ENCODE measurements around the gene ACD. TPM values are rescaled to one million over a fixed set of nuclear protein-coding genes. Genes with fewer than 3 reads are reported as not detected.

Gene ACD
- total and polyA plus RNA-seq, 2 of the 8 experiments (the other 6 are each of a cell fraction or from before 2014, with no cell fraction given), result 34.8 to 58.0 TPM

- Histone ChIP-seq H4K5ac (ENCODE audit: insufficient read length, low read depth, low read length) (no peak overlapping the region), H4K20me1 (replicated peaks in 1 of 2; ENCODE audit: control insufficient read depth in 1 of 2, insufficient read depth in 2 of 2, low read length in 2 of 2) (peaks cover 5 to 15% of the 10 kb centered on the region in 2 experiments), H3K56ac (replicated peaks; ENCODE audit: insufficient read length, low read depth, low read length) (no peak overlapping the region), H2BK120ac (replicated peaks; ENCODE audit: low read depth, low read length) (no peak overlapping the region), H3K79me2 (ENCODE audit: control insufficient read depth in 1 of 2, insufficient read depth in 2 of 2, low read length in 2 of 2) (no peaks in the 10 kb centered on the region), H3K14ac (ENCODE audit: insufficient read length) (no peak overlapping the region), H3K18ac (ENCODE audit: extremely low read depth, low read length) (no peak overlapping the region), H3K36me3 (ENCODE audit: control insufficient read depth in 2 of 4, insufficient read depth in 4 of 4, low read length in 3 of 4) (no peaks in the 10 kb centered on the region), H3K9ac (replicated peaks in 1 of 4; ENCODE audit: extremely low read depth in 1 of 4, low read depth in 3 of 4, low read length in 3 of 4) (no peak overlapping the region), H4K8ac (ENCODE audit: extremely low read depth, insufficient read depth, low read length) (no peak overlapping the region), H3K23me2 (ENCODE audit: low read depth, low read length) (peaks cover 11% of the 10 kb centered on the region; the same call in 1 of the 2 replicates), H3K9me3 (ENCODE audit: insufficient read depth in 2 of 2, low read depth in 1 of 2, low read length in 1 of 2) (no peaks in the 10 kb centered on the region), H3K27ac (ENCODE audit: low read depth, low read length) (no peak overlapping the region), H2AK5ac (ENCODE audit: low read depth, low read length) (no peak overlapping the region), H3K79me1 (ENCODE audit: low read depth, low read length) (no peaks in the 10 kb centered on the region), H2BK12ac (ENCODE audit: low read depth, low read length) (0 out of 2 replicates have a peak overlapping the region, but pooled peaks have one; percentile 50), H3K27me3 (replicated peaks in 1 of 4; ENCODE audit: control insufficient read depth in 3 of 4, extremely low read depth in 1 of 4, insufficient read depth in 3 of 4, low read length in 3 of 4) (peaks cover 3 to 46% (median 27%) of the 10 kb centered on the region in 4 experiments; a peak in 6 of 7 replicates), H3K4ac (replicated peaks; ENCODE audit: insufficient read length, low read depth, low read length) (no peak overlapping the region), H3K4me3 (ENCODE audit: extremely low read depth in 1 of 4, insufficient read depth in 2 of 4, low read depth in 3 of 4, low read length in 4 of 4) (no peak overlapping the region), H3K4me2 (ENCODE audit: insufficient read depth in 1 of 2, low read depth in 2 of 2, low read length in 2 of 2) (peak overlapping the region in 1 of 2 experiments; percentile 16; a peak in 1 of 4 replicates), H2AFZ (ENCODE audit: low read length) (no peak overlapping the region), H3K23ac (ENCODE audit: insufficient read length) (no peak overlapping the region), H2BK20ac (ENCODE audit: low read length) (no peak overlapping the region), H4K91ac (replicated peaks; ENCODE audit: insufficient read length, low read length) (no peak overlapping the region), H2BK5ac (ENCODE audit: low read depth, low read length) (no peak overlapping the region; the same call in 1 of the 2 replicates), H3K4me1 (replicated peaks in 1 of 4; ENCODE audit: control insufficient read depth in 3 of 4, insufficient read depth in 4 of 4, low read length in 3 of 4) (peaks cover 0 to 26% (median 9%) of the 10 kb centered on the region in 4 experiments; a peak in 5 of 7 replicates), H2BK15ac (ENCODE audit: low read length) (no peak overlapping the region)
- 91% methylated on average over 8 of the region's 8 CpGs; no CpG with 5 or more reads in 1 of the 2 experiments for WGBS, 2 experiments (ENCODE audit: extremely low coverage in 1 of 2, insufficient coverage in 1 of 2, insufficient read length in 1 of 2, insufficient replicate concordance in 2 of 2, low coverage in 1 of 2, low lambda C conversion rate in 2 of 2, missing lambda C conversion rate in 1 of 2)
- ChIA-PET POLR2A (ENCODE audit: partially characterized antibody) (interaction anchor here (1.5 to 3.4 kb wide), 2 partner anchors 10 to 88 kb away, joined by 5 to 13 read pairs; partner anchors contain the start of genes ACD and CTCF), CTCF (ENCODE audit: partially characterized antibody) (interaction anchor here (0.6 to 18.0 kb wide), 10 partner anchors 11 to 280 kb away, joined by 3 to 202 read pairs (median 8); partner anchors contain the start of genes ACD, C16orf86, ENKD1 and PARD6A)
- DNase-seq (ENCODE audit: low read depth in 1 of 2, low spot score in 2 of 2) (no peak), FAIRE-seq (no peak)
- no peak for TF ChIP-seq ZNF274 (IDR thresholded peaks at IDR 0.05; ENCODE audit: borderline replicate concordance, extremely low read depth, low read length)
- no peak for TF ChIP-seq CBX5 (IDR thresholded peaks at IDR 0.05; ENCODE audit: low read depth, low read length)
- no peak for TF ChIP-seq RAD21 (IDR thresholded peaks at IDR 0.05 in 1 of 2, conservative IDR thresholded peaks at IDR 0.05 in 1 of 2; ENCODE audit: low read depth in 2 of 2, low read length in 2 of 2)
- TF ChIP-seq SAP30 (IDR thresholded peaks at IDR 0.05; ENCODE audit: insufficient read depth, insufficient replicate concordance, low read length), result no peak
- TF ChIP-seq ATF2 (IDR thresholded peaks at IDR 0.05; ENCODE audit: low read length), result no peak
- no peak for TF ChIP-seq NRF1 (IDR thresholded peaks at IDR 0.05; ENCODE audit: low read depth, low read length)
- no peak for TF ChIP-seq SP1 (IDR thresholded peaks at IDR 0.05; ENCODE audit: low read depth, low read length)
- TF ChIP-seq KDM4A (IDR thresholded peaks at IDR 0.05; ENCODE audit: low read depth, low read length, severe bottlenecking), result no peak
- TF ChIP-seq RXRA (IDR thresholded peaks at IDR 0.05; ENCODE audit: insufficient read depth, low read depth, low read length), result no peak
- no peak for TF ChIP-seq JUN (IDR thresholded peaks at IDR 0.05; ENCODE audit: low read depth, low read length)
- no peak for TF ChIP-seq EP300 (IDR thresholded peaks at IDR 0.05; ENCODE audit: borderline replicate concordance in 1 of 2, low read depth in 2 of 2, low read length in 2 of 2)
Observed at GRCh38 chr16:67650023-67650422, 10.0 kb downstream of the ACD start.
